GM08714 (cell line): ENCODE measurements around the gene NDUFAF8.
A peak's percentile ranks its signal among the peaks of the same experiment; 100 is the strongest.

Source experiments
- H3K4me3 ChIP-seq: fragments of 200-500 bp; sonication (Bioruptor generic); 2 replicates; pipeline ENCODE4 v1.5.1; 2014; ENCODE audit warnings: mild to moderate bottlenecking, low read length, inconsistent platforms
- ZNF274 ChIP-seq: IDR thresholded peaks from 2 replicates; pipeline ENCODE4 v1.6.1; 2012; ENCODE audit warnings: mild to moderate bottlenecking, low read depth, low read length

The NDUFAF8 gene

DNA sequence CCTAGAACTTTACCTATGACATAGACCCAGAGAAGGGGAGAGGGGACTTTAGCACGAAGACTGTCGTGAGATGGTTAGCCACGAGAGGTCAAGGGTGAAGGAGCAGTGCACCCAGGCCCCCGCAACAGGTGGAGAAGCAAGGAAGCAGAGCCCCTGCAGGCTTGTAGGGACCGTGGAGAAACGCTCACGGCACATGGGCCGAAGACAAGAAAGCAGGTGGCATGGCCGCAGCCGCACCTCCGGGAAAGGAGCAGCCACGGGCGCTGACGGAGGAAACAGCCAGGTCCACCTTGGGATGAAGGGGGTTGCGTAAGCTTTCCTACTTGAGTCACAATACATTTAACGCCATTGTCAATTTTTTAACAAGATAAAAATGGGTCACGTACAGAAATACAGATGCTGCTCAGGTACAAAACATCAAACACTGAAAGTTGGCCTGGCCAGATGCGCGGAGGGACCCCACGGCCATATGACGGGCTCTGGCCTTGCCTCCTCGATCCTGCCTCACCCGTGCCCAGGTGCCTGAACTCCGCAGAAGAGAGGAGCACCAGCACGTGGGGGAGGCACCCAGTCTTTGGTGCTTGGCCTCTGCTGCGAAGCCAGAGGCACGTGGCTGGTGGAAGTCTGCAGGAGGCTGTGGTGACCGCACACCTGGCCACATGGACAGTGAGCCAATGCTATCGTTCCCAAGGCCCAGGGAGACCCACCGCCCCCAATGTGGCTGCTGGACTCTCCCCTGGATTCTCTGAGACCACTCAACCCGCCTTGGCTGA lies 34.8 kb downstream of the NDUFAF8 start:
- H3K4me3 ChIP-seq: no peak overlapping the region
- no peak for TF ChIP-seq ZNF274

DNA sequence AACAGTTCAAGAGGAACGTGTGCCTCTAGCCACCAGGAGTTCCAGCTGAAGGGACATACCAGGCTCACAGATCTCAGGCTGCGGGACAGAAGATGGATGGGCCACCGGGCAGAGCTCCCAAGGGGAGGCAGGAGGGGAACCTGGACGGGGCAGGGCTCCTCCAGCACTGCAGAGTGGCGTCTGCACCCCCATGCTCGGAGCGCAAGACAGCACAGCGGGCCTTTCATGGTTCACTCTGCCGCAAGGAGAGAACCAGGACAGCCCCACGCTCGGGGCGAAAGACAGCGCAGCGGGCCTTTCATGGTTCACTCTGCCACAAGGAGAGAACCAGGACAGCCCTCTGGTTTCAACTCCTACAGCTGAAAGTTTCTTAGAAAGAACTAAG lies 35.3 kb downstream of the NDUFAF8 start:
- H3K4me3 ChIP-seq: no peak overlapping the region
- no peak for TF ChIP-seq ZNF274

DNA sequence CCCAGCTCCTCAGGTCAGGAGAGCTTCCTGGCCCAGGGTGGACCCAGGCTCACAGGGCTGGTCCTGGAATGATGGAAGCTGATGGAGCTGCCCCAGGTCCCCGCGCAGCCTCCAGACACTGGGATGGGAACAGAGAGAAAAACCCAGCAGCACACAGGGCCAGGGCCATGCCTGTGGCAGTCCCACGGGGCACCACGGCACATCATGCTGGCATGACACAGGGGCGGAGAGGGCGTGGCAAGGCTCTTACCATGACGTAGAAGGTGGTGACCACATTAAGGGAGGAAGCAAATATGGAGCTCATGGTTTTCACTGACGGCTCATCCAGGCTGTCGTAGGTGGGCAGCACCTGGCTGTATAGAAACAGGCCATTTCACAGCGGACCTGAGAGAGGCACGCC lies 37.7 kb downstream of the NDUFAF8 start:
- TF ChIP-seq ZNF274: no peak
- no peak overlapping the region for H3K4me3 ChIP-seq

DNA sequence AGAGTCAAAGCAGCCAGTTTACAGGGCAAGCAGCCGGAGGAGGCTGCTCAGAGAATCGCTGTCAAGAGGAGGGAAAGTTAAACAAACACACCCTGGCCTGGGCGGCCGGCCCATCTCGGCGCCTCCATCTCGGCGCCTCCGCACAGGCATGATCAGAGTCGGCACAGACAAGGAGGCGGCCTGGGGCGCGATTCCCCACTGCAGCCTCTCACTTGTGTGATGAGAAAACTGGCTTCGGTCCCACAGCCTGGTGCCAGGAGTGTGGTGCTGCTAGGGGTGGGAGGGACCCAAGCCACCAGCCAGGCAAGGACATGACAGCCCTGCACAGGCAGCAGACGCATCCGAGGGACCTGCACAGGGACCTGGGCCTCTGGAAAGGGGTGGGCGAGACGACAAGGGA lies 38.3 kb downstream of the NDUFAF8 start:
- TF ChIP-seq ZNF274: no peak
- no peak overlapping the region for H3K4me3 ChIP-seq

DNA sequence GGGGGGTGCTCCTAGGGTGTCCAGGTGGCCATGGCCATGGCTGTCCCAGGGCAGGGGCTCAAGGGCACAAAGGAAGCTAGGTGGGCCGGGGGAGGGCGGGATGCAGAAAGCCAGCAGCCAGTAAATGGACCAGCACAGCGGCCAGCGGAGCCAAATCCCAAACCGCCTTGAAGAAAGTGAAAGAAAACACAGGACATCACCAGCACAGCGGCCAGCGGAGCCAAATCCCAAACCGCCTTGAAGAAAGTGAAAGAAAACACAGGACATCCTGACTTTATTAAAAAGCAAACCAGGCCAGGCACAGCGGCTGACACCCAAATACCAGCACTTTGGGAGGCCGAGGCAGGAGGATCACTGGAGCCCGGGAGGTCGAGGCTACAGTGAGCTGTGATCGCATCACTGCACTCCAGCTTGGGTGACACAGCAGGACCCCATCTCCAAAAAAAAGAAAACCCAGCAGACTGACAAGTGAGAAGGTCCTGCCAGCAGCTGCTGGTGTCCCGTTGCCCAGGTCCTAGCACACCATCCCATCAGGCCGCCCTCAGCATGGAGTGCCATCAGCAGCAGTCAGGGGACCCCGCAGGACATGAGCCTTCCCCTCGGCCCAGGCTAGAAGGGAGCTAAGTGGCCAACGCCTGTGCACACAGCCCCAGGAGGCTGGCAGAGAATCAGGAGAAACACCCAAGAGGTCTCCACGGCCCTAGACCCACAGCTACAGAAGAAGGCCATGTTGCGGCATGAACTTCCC lies 39.0 kb downstream of the NDUFAF8 start:
- H3K4me3 ChIP-seq: no peak overlapping the region
- no peak for TF ChIP-seq ZNF274

DNA sequence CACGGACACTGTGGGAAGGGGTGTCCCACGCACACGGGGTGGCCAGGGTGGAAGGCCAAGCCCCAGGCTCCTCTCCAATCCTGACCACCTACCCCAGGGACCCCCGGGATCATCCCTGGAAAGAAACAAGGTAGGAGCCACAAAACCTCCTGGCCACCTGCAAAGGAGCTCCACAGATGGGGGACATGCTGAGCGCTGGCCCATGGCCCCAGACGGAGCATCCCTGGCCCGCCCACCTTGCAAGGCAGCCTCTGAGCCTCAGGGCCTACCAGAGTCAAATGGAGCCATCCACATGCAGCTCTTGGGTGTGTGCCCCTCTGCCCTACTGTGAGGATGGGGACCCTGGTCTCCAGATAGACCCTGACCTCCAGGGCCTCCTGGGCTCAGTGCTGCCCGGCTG lies 39.7 kb downstream of the NDUFAF8 start:
- no peak for TF ChIP-seq ZNF274
- no peak overlapping the region for H3K4me3 ChIP-seq

DNA sequence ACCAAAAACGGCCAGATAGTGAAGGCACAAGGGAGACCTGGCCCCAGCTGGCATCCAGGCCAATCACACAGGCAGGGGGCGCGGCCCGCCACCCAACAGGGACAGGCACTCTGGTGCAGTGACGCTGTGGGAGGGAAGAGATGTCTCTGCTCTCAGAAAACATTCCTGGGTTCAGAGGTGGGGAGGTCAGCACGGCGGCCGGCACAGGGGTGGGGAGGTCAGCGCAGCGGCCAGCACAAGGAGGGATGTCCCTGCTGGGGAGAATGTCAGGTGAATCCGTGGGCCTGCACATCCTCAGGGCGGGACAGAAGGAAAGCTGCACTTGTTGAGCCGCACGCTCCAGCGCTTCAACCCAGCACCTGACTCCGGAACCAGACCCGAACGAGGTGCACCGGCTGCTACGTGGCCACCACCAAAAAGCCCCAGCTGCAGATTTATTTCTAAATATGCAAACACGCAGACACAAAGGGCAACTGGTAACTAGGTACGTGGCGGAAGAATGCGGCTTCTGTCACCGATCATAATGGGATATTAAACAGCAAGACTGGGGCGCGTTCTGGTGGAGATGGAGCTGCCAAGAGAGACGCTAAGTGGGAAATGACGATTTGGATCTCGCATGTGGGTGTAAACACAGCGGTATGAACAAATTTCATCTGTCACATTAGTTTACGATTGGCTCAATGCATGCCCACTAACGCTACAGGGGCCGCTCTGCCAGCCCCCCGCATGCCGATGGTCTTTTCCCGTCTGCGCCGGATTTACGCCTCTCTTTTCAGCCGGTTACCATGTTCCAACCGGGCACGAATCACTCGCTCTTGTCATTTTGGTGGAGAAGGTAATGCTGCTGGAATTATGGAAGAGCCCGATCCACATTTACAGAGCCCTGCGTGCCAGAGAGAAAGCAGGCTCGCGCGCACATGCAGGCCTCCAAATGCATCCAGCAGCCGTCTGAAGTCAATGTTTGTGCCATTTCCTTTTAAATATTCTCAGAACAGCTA lies 40.5 kb downstream of the NDUFAF8 start:
- no peak for TF ChIP-seq ZNF274
- H3K4me3 ChIP-seq: no peak overlapping the region

DNA sequence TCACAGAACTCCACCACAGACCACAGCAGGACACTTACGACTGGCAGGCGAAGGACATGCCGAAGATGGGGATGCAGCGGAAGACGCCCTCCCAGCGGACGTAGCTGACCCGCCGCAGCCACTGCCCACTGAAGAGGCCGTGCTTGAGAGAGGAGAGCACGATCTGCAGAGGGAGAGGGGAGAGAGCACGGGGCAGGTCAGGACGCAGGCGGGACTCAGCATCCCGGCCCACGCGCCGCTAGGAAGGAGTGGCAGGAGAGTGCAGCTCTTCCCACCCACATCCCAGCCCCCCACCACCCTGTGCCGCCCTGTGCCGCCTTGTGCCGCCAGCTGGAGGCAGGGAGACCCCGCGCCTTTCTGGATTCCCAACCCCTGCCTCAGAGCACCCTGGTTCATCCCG lies 41.5 kb downstream of the NDUFAF8 start:
- no peak overlapping the region for H3K4me3 ChIP-seq
- TF ChIP-seq ZNF274: no peak

DNA sequence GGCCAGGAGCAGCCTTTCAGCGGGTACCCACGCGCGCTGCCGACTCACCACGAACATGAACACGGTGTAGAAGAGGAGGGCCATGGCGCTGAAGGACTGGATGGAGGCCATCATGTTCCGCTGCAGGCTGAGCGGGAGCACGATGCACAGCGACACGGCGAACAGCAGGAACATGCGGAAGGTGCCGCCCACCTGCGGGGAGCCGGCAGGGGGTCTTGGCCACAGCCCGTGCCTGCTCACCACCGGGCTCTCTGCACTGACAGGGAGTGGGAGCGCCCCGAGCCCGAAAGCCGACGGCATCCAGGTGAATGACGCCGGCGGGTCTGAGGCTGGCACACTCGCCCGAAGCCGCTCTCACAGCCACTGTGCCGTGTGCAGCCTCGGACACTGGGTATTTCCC lies 43.0 kb downstream of the NDUFAF8 start:
- H3K4me3 ChIP-seq: no peak overlapping the region
- no peak for TF ChIP-seq ZNF274

DNA sequence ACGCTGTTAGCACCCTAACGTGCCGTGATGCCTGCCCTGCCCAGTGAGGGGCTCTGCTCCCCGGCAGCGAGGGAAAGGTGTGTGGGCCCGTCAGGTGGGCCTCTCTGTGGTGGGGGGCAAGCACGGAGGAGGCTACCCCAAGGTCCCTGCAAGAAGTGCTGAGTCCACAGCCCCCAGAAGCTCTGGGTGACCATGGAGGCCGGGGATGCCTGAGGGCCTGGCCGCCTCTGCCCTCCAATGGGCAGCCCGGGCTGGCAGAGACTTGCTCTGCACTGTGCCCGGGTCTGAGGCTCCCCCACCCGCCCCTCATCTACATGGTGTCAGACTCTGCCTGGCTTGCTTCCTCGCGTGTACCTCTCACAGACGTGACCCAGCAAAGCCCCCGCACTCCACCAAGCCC lies 43.8 kb downstream of the NDUFAF8 start:
- no peak overlapping the region for H3K4me3 ChIP-seq
- no peak for TF ChIP-seq ZNF274

DNA sequence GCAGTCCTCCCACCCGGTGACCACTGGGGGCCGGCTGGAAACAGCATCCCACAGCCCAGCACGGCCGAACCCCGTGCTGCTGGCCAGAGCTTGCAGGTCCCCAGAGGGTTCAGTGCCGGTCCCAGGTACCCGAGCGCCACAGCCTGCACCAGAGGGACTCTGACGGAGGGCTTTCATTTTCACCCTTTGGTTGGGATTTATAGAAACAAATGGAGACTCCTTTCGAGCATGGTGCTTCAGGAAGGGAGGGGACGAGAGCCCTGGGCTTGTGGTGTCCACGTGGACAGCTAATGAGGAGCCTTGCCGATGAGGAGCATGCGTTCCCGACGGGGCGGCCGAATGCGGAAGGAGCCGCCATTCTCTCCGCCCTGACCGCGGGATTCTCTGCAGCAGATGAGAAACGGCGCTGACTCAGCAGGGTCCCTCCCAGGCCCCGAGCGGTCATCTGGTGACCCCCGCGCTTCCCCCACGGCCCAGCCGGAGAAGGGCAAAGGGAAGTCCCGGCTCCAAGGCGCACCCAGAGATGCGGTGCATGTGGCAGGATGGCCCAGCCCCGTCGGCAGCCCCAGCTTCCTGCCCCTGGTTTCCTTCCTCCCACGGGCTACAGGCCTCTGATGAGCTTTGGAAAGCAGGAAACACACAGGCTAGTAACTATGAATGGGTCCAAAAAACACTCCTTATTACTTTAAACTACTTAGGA lies 46.2 kb downstream of the NDUFAF8 start:
- no peak for TF ChIP-seq ZNF274
- peak overlapping the region; percentile 58; the same call in 1 of the 2 replicates for H3K4me3 ChIP-seq

DNA sequence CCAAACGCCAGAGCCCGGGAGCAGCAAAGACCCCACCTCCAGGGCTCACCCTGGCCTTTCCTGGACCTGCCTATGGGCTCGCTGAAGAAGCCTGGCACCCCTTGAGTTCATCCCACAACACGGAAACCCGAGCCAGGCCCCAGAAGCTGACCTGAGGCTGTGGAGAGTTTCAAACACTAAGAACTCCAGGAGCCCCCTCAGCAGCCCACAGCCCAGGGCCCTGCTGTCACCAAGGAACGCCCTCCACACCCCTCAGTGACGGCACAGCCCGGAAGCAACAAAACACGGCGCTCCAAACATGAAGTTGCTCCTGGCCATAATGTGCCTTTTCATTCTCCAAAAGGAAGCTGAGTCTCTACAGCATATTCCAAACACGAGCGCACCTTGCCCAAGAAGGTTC lies 46.8 kb downstream of the NDUFAF8 start:
- TF ChIP-seq ZNF274: no peak
- H3K4me3 ChIP-seq: peak overlapping the region; percentile 58; the same call in 1 of the 2 replicates

DNA sequence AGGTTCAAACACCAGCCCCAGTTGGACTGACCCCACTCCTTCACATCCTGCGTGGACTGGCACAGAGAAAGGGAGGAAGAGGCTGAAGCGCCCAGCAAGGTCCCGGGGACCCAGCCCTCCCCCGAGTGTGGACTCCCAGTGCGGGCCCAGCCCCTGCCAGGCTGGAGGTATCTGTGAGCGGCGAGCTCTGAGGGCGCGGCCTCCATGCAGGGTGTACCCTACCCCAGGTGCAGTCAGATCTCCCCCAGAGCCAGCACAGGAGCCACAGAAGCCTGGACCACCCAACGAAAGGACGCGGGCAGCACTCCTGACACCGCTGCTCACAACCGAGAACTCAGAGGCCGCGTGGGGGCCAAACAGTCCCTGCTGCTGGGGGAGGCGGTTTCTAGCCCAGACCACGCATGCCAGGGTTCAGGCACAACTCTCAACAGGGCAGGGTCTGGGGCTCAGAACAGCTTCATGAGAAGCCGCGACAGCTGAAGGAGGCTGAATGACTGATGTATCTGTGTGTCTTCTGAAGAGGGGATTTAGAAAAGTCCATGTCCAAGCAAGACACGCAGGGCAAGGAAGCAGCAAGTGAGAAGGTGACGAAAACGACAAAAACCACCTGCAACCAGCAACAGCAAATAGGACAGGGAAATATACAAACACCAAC lies 47.5 kb downstream of the NDUFAF8 start:
- no peak overlapping the region for H3K4me3 ChIP-seq
- no peak for TF ChIP-seq ZNF274

DNA sequence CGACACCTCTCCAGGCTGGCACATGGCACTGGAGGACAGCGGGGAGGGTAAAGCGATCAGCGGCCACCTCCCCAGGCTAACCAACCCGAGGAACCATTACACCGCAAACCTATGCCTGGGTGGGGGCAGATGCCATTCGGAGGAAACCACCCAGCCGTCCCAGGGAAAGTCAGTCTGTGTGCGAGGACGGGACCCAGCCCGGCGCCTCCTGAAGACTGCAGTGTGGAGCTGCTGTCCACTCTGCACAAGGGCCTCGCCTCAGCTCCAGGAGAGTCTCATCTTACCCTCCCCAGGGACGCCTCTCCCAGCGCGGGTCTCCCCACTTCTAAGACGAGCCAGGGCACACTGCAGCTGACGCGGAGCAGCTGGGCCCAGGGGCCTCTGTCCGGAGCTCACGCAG lies 48.0 kb downstream of the NDUFAF8 start:
- H3K4me3 ChIP-seq: no peak overlapping the region
- TF ChIP-seq ZNF274: no peak
